Glomerular visceral epithelial cell (primary cell): ENCODE data around the gene MYO9B.
"Not testable (repeated sequence)": the region's sequence is repeated elsewhere in the genome, so short reads cannot be mapped to it uniquely, and the experiment has no call there.

ENCODE experiments used
- DNase-seq: peaks from one replicate; pipeline ENCODE4 v3.0.0-alpha.2; 2016; ENCODE audit errors: extremely low spot score

The MYO9B gene

DNA sequence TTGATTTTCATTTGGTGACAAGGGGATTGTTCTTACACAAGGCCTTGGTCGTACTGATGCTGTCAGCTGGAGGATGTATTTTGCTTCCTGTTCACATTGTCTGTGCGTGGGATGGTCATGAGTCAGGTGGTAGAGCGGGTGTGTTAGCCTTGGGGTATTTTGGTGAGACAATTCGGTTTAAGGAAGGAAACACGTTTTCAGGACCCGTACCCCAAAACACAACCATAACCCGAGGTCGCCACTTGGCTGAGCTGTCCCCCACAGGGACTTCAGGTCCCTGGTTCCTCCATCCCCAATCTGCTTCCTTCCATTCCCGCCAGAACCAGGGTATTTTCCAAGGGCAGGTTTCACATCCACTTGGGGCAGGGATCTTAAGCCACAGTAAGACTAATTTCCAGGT lies 15.0 kb downstream of the MYO9B start:
- DNase-seq = no peak

DNA sequence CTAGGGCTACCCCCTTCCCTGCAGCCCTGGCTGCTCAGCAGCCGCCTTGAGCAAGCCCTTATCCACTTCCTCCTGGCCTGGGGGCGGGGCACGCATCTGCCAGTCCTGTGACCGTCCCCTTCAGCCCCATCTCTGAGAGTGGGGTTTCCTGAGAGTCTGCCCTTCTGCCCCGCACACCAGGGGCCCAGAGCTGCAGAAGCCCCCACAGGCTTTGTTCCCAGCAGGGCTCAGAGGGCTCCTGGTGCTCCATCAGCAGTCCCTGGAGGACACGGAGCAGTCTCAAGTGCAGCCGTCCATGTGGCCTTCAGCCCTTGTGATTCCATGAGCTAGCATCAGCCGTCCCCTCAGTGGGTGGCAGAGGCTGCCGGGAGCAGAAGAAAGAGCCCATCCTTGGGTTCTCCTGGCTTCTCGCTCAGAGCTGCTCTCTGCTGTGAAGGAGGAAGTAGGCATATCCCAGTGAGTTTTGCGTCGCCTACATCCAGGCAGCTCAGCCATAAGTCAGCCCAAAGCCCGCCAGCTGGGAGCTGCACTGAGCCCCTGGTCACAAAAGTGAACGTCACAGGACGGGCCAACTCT lies 16.3 kb downstream of the MYO9B start:
- DNase-seq = no peak

DNA sequence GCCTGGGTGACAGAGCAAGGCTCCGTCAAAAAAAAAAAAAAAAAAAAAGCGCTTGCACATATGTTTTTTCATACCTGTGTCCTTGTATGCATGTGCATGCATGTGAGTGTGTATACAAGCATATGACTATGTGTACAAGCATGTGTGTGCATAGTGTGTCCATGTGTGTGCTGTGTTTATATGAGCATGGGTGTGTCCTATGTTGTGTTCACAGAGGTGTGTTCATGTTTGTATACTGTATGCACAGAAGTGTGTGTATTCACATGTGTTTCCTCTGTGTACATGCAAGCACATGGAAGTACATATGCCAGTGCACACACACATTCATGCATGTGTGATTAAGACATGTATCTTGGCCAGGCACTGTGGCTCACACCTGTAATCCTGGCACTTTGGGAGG lies 17.1 kb downstream of the MYO9B start:
- DNase-seq = no peak

DNA sequence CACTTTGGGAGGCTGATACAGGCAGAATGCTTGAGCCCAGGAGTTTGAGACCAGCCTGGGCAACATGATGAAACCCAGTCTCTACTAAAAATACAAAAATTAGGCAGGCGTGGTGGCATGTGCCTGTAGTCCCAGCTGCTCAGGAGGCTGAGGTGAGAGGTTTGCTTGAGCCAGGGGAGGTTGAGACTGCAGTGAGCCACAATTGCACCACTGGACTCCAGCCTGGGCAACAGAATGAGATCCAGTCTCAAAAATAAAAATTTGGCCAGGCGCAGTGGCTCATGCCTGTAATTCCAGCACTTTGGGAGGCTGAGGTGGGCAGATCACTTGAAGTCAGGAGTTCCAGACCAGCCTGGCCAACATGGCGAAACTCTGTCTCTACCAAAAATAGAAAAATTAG lies 19.1 kb downstream of the MYO9B start:
- not testable (repeated sequence) for DNase-seq

DNA sequence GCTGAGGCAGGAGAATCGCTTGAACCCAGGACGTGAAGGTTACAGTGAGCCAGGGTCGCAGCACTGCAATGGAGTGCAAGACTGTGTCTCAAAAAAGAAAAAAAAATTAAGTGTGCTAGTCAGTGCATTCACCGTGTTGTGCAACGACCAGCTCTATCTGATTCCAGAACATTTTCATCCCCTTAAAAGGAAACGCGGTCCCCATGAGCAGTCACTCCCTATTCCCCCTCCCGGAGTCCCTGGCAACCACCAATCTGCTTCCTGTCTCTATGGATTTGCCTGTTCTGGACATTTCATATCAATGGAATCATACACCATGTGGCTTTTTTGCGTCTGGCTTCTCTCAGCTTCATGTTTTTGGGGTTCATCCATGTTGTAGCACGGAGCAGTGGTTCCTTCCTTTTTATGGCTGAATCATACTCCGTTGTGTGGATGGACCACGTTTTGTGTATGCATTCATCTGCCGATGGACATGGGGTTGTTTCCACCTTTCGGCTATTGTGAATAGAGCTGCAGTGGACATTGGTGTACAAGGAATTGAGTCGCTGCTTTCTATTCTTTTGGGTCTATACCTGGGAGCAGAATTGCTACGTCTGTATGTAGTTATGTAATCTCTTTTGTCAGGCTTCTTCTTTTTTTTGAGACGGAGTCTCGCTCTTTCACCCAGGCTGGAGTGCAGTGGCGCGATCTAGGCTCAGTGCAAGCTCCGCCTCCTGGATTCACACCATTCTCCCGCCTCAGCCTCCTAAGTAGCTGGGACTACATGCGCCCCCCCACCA lies 19.8 kb downstream of the MYO9B start:
- DNase-seq = no peak

DNA sequence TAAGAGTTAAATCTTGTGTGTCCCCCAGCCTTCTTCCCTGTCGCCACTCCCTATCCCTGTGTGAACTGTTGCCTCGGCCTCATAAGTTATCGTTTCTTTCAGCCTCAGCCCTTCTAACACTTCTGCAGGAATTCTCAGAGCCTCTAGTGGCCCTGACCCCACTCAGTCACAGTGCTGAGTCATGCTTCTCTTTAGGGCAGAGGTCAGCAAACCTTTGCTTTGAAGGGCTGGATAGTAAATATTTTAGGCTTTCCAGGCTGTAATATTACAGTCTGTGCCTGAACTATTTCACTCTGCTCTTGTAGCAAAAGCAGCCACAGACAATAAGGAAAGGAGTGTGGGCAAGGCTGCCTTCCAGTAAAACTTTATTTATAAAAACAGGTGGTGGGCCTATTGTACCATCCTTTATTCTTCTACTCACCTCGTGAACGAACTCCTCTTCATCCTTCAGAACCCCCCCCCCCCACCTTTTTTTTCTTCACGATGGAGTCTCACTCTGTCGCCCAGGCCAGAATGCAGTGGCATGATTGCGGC lies 22.1 kb downstream of the MYO9B start:
- peak; percentile 27 for DNase-seq

DNA sequence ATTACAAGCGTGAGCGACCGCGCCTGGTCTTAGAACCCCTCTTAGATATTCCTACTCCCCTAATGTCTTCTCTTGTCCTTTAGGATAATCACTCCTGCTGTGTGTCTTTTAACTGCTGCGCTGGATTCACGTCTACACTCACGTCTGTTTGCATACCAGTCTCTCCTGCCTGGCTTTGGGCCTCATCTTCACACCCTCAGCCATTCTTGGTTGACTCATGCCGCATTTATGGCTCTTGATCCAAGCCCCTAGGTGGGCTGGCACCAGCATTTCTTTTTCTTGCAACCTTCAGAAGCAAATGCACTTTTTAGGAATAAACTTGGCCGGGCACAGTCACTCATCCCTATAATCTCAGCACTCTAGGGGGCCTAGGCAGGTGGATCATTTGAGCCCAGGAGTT lies 22.7 kb downstream of the MYO9B start:
- DNase-seq = no peak

DNA sequence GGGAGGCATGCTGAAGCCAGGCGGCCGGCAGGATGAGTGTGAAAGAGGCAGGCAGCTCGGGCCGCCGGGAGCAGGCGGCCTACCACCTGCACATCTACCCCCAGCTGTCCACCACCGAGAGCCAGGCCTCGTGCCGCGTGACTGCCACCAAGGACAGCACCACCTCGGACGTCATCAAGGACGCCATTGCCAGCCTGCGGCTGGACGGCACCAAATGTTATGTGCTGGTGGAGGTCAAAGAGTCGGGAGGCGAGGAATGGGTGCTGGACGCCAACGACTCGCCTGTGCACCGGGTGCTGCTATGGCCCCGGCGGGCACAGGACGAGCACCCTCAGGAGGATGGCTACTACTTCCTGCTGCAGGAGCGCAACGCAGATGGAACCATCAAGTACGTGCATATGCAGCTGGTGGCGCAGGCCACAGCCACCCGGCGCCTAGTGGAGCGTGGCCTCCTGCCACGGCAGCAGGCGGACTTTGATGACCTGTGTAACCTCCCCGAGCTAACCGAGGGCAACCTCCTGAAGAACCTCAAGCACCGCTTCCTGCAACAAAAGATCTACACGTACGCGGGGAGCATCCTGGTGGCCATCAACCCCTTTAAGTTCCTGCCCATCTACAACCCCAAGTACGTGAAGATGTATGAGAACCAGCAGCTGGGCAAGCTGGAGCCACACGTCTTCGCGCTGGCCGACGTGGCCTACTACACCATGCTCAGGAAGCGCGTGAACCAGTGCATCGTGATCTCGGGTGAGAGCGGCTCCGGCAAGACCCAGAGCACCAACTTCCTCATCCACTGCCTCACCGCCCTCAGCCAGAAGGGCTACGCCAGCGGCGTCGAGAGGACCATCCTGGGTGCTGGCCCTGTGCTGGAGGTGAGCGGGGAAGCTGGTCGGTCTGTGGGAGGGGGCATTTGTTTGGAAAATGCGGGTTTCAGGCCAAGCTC lies 26.4 kb downstream of the MYO9B start:
- no peak for DNase-seq

DNA sequence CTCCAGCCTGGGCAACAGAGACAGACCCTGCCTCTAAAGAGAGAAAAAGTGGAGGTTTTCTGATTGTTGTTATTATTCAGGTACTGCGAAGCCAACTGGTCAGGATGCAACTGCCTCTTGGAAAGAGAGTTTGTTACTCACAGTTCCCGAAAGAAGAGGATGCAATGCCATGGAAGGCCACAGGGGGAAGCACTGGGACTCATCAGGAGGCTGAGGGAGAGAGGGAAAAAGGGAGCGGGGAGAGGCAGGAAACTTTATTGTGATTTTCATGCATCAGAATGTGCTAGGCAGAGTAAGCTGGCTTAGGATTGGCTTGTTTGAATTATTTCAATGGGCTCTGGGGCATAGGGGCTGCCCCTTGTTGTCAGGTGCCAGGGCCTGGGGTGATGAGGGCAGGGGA lies 27.6 kb downstream of the MYO9B start:
- DNase-seq = peak; percentile 32

DNA sequence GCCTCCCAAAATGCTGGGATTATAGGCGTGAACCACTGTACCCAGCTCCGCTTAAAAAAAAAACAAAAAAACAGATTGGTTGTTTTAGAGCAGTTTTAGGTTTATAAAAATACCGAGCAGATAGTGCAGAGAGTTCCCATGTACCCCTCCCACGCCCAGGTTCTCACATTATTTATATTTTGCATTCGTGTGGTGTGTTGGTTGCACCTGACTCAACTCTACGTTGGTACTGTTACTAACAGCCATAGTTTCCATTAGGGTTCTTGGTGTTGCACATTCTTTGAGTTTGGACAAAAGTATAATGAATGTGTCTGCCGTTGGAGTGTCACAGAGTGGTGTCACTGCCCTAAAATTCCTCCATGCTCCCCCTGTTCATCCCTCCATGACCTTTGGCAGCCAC lies 29.1 kb downstream of the MYO9B start:
- no peak for DNase-seq

DNA sequence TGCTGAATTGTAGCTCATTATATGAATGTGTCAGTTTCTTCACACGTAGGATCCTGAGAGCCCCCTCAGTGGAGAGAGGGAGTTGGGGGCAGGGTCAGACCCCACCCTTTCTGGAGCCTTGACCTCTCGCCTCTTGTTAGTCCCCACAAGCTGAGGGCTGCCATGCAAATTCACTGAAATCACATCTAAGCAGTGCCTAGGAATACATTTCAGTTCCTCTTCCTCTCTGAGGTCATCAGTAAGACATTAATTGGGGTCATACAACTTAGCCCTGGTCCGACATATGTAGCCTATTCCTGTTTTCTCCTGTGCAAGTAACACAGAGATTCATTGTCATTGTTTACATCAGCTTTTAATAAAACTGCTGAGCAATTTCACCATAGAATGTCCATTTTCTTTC lies 30.0 kb downstream of the MYO9B start:
- no peak for DNase-seq

DNA sequence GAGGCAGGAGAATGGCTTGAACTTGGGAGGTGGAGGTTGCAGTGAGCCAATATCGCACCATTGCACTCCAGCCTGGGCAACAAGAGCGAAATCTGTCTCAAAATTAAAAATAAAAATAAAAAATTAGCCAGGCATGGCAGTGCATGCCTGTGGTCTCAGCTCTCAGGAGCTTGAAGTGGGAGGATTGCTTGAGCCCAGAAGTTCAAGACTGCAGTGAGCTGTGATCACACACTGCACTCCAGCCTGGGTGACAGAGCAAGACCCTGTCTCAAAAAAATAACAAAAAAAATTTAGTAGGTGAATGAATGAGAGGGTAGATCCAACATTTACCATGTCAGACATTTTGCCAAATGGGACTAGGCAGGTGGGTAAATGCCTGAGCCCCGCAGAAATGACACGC lies 31.4 kb downstream of the MYO9B start:
- DNase-seq = peak; percentile 33

DNA sequence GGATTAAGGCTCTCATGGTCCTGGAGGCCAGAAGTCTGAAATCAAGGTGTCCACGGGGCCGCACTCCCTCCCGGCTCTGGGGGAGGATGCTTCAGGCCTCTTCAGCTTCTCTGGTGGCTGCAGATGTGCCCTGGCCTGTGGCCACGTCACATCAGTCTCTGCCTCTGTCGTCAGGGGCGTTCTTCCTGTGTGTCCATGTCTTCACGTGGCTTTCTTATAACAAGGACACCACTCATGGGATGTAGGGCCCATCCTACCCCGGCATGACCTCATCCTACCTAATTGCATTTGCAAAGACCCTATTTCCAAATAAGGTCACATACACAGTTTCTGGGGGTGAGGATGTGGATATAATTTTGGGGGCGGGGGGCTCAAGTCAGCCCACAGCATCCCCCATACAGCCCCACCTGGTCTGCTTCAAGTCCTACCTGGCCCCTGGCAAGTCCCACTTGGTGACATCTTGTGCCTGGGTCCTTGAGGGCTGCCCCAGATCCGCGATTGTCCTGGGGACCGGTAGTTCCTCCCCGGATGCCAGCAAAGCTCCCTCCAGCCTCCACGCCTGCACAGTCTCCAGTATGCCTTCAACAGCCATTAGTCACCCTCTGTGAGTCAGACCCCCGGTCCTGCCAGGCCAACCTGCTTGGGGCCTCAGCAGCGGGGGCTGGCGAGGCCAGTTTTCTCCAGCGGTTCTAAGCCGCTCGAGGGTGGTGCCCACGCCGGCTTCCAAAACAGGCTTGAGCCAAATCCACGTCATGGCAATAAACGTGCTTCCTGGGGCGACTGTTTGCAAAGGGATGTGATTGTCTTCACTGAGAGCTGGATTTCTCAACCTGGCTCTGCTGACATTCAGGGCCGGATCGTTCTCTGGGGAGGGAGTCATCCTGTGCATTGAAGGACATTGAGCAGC lies 32.2 kb downstream of the MYO9B start:
- DNase-seq = peak; percentile 92

DNA sequence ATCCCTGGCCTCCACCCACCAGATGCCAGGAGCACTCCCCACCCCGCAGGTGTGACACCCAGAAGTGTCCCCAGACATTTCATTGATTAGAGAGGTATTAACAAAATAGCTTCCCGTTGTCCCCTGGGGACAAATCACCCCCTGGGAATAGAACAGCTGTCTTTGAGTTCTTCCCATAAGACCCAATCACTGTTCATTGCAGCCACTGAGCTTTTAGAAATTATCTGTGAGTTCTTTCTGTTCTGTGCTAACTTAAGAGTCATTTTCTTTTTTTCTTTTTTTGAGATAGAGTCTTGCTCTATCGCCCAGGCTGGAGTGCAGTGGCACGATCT lies 32.8 kb downstream of the MYO9B start:
- DNase-seq = no peak

DNA sequence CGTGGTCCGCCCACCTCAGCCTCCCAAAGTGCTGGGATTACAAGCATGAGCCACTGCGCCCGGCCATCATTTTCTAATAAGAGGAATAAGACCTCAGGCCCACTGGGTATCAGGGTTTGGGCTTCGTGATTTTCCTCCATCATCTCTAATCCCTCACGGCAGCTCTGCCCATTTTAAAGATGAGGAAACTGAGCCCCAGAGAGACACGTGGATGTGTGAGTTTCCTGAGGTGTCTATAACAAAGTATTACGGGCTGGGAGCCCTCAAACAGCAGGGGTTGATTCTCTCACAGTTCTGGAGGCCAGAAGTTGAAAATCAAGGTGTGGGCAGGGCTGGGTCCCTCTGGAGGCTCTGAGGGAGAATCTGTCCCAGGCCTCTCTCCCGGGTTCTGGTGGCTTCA lies 33.7 kb downstream of the MYO9B start:
- no peak for DNase-seq

DNA sequence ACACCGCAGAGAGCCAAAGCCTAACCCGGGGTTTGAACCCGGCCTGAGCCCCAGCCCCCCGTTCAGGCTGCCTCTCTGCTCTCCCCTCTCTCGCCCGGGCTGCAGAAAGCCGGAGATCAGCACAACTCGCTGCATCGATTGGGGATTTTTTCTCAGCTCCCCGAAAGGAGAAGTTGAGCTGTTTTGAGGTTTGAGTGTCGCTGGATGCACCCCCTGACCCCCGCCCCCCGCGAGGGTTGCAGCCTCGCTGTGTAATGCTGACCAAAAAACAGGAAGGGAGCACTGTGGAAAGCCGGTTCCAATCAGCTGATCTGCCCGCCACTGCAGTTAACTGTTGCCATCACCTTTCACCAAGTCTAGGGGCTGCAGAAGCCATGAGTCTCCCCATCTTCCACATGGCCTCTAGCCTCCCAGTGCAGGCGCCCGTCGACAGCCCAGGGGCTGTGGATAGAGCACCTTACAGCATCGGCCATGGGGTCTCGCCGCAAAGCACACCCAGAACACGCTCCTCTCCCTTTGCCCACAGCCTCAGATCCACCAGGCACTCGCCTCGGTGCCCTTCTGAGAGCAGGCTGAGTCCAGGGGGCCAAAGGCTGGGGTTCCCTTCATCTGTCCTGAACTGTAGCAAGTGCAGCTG lies 34.5 kb downstream of the MYO9B start:
- no peak for DNase-seq

DNA sequence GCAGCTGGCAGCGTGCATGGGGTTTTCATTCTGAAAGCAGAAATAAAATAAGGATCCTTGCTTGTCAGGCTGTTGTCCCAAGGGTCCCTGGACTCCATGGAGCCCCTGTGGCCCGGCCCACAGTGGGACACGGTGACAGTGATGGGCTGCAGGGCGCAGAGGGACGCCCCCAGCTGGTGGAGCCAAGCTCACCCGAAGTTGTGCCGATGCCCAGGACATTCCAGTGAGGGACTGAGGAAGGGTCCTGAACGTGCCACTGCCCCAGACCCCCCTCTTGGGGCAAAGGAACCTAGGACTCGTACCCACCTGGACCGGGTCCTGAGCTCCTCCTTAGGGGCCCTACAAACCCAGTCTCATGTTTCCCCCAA lies 35.0 kb downstream of the MYO9B start:
- DNase-seq = no peak

DNA sequence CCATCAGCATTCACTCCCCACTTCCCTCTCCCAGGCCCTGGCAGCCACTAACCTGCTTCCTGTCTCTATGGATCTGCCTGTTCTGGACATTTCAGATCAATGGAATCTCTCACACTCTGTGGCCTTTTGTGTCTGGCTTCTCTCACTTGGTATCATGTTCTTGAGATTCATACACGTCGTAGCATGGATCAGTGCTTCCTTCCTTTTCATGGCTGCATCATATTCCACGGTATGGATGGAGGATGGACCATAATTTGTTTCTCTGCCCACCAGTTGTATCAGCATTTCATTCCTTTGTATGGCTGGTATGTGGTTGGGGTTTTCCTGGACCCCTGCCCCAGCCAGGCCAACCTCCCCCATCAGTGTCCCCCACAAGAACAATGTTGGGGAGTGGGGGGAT lies 36.2 kb downstream of the MYO9B start:
- no peak for DNase-seq

DNA sequence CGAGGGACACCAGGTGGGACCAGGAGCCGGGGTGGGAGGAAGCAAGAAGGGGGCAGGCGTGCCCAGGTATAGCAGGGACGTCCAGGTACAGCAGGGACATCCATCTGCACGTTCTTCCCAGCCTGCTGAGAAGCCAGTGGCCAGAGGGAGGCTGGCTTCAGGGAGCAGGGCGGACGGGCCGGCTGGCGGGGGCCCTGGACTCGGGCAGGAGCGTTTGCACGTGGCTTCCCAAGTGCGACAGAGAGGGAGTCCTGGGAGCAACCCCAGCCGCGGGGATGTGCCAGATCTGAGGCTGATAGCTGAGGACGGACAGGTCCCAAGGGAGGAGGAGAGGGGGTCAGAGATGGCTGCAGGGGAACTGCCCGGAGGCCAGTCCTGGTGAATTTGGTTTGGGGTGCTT lies 36.7 kb downstream of the MYO9B start:
- no peak for DNase-seq

DNA sequence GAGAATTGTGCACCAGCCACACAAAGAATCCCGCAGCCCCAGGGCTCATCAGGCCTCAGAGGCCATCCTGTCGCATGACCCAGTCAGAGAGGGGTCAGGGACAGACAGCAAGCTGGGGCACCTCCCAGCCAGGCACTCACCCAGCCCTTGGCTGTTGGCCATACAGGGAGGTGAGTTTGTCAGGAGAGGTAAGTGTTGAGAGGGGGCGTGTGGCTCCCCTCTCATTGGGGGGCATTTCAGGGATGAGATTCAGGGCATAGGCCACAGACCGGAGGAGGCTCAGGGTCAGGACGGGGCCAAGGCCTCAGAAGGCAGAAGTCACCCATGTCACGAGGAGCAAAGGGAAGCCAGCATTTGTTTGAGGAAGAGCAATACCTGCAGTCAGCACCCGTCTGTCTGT lies 37.1 kb downstream of the MYO9B start:
- DNase-seq = no peak

DNA sequence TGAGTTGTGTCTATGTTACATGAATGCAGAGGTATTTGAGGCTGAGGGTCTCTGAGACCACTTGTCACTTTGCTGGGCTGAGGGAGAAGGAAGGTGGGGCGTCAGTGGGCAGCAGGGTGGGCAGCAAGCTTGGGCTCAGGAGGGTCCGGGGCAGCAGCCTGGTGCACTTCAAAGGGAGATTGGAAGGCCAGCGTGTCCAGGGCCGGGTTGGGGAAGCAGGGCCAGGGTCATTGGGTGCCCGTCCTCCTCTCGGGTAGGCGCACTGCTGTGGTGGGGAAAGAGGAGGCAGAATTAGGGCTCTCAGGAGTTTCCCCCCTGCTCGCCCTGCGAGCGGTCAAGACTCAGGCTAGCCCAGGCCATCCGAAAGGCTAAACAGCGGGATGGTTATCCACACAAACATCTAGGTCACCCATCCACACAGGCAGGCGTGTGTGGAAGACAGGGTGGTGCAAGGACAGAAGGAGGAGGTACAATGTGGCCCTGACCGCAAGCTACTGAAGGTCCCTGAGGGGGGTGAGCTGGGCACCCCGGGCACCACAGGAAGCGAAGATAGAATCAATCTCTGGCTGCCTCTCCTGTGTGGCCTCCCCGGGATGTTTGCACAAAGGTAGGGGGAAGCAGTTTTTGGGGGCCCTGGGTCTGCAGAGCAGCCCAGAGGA lies 37.7 kb downstream of the MYO9B start:
- DNase-seq = no peak
